KMS-11 (cell line): ENCODE measurements around the gene HNRNPC.

Source experiments
- H2AFZ ChIP-seq: fragments of 200-600 bp; sonication (generic); 2 replicates; pipeline ENCODE4 v1.6.1; 2016; ENCODE audit warnings: antibody characterized with exemption, mixed run types, low read depth
- H3K27ac ChIP-seq: fragments of 200-600 bp; sonication (generic); 2 replicates; pipeline ENCODE4 v1.6.1; 2016; ENCODE audit warnings: mild to moderate bottlenecking, mixed run types
- H3K27me3 ChIP-seq: fragments of 200-600 bp; sonication (generic); 2 replicates; pipeline ENCODE4 v1.6.1; 2017; ENCODE audit warnings: mild to moderate bottlenecking, low read depth, mixed run types, moderate library complexity; ENCODE audit not compliant: insufficient read depth
- H3K36me3 ChIP-seq: fragments of 200-600 bp; sonication (generic); 2 replicates; pipeline ENCODE4 v1.6.1; 2017; ENCODE audit warnings: mild to moderate bottlenecking, mixed run types; ENCODE audit not compliant: insufficient read depth
- H3K4me1 ChIP-seq: fragments of 200-600 bp; sonication (generic); 2 replicates; pipeline ENCODE4 v1.6.1; 2016; ENCODE audit warnings: mild to moderate bottlenecking, low read depth, mixed run types; ENCODE audit not compliant: poor library complexity, severe bottlenecking
- H3K4me2 ChIP-seq: fragments of 200-600 bp; sonication (generic); 2 replicates; pipeline ENCODE4 v1.7.0; 2016; ENCODE audit warnings: mild to moderate bottlenecking, mixed run types
- H3K4me3 ChIP-seq: fragments of 200-600 bp; sonication (generic); IDR thresholded peaks from 2 replicates; pipeline ENCODE4 v1.6.1; 2017; ENCODE audit warnings: low read depth, low read length, mixed read lengths; ENCODE audit not compliant: insufficient read depth
- H3K79me2 ChIP-seq: fragments of 200-600 bp; sonication (generic); 2 replicates; pipeline ENCODE4 v1.6.1; 2016; ENCODE audit warnings: low read depth, mixed run types; ENCODE audit not compliant: insufficient read depth
- H3K9ac ChIP-seq: fragments of 200-600 bp; sonication (generic); 2 replicates; pipeline ENCODE4 v1.6.1; 2016; ENCODE audit warnings: mild to moderate bottlenecking, mixed run types
- H4K20me1 ChIP-seq: fragments of 200-600 bp; sonication (generic); 2 replicates; pipeline ENCODE4 v1.6.1; 2016; ENCODE audit warnings: mild to moderate bottlenecking, mixed run types; ENCODE audit not compliant: insufficient read depth
- CTCF ChIP-seq: fragments of 200-600 bp; sonication (generic); conservative IDR thresholded peaks from 2 replicates; pipeline ENCODE4 v1.6.1; 2017; ENCODE audit warnings: low read depth, mild to moderate bottlenecking, antibody characterized with exemption, low read length, moderate library complexity, mixed read lengths

Gene HNRNPC

GRCh38 chr14:21205026-21205677, 64.1 kb downstream of the HNRNPC start:
- TF ChIP-seq CTCF = no peak
- no peaks in the 10 kb centered on the region; the same call in 1 of the 2 replicates for H3K36me3 ChIP-seq
- no peak overlapping the region for H3K27ac ChIP-seq
- H3K9ac ChIP-seq = no peak overlapping the region
- no peak overlapping the region for H3K4me3 ChIP-seq
- H3K4me2 ChIP-seq = no peak overlapping the region
- no peaks in the 10 kb centered on the region for H4K20me1 ChIP-seq
- H3K79me2 ChIP-seq = no peaks in the 10 kb centered on the region
- no peak overlapping the region for H2AFZ ChIP-seq
- H3K27me3 ChIP-seq = no peaks in the 10 kb centered on the region
- H3K4me1 ChIP-seq = no peaks in the 10 kb centered on the region

DNA sequence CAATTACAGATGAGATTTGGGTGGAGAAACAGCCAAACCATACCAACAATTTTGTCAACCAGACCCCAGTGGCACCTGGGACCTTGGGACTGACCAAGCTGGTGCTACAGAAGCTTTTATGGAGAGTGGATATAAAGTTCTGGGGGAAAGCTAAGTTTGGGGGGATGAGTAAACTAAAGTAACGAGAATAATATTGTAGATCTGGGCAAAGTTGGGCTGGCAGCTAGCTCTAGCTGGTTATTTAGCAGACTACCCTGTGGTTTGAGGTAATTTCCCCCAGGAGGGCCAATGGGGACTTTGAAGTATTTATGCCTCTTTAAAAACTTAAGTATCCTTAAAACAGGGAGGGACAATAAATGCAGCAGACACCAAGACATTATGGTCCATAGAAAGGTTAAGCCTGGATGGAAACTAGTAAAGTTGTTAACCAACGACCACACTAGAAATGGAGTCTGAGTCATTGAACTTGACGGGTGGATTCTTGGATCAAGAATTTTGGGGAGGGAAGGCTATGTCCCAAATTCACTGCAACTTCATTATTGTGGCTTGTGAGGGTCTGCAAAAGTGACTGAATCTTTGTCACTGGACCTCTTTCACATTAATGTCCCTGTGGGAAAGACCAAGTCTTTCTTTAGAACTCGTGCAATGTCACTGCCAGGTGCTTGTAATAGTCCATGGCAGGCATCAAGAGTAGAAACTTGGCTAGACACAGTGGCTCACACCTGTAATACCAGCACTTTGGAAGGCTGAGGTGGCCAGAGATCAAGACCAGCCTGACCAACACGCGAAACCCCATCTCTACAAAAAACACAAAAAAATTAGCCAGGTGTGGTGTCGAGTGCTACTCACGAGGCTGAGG, 64.8 kb downstream of the HNRNPC start:
- Histone ChIP-seq H3K9ac (no peak overlapping the region), H3K27me3 (no peaks in the 10 kb centered on the region), H3K27ac (no peak overlapping the region), H3K79me2 (no peaks in the 10 kb centered on the region), H3K4me1 (no peaks in the 10 kb centered on the region), H3K36me3 (no peaks in the 10 kb centered on the region; the same call in 1 of the 2 replicates), H2AFZ (no peak overlapping the region), H3K4me2 (no peak overlapping the region), H4K20me1 (no peaks in the 10 kb centered on the region), H3K4me3 (no peak overlapping the region)
- no peak for TF ChIP-seq CTCF

- TF ChIP-seq CTCF = no peak
- H4K20me1 ChIP-seq = no peaks in the 10 kb centered on the region
- H3K27me3 ChIP-seq = no peaks in the 10 kb centered on the region
- H3K27ac ChIP-seq = no peak overlapping the region
- H3K4me2 ChIP-seq = no peak overlapping the region
- no peak overlapping the region for H3K4me3 ChIP-seq
- no peak overlapping the region for H3K9ac ChIP-seq
- no peaks in the 10 kb centered on the region for H3K79me2 ChIP-seq
- no peaks in the 10 kb centered on the region for H3K4me1 ChIP-seq
- no peaks in the 10 kb centered on the region; the same call in 1 of the 2 replicates for H3K36me3 ChIP-seq
- H2AFZ ChIP-seq = no peak overlapping the region
These were observed 65.6 kb downstream of the HNRNPC start for GRCh38 chr14:21203470-21204166.

GRCh38 chr14:21202463-21203358, 66.5 kb downstream of the HNRNPC start:
- Histone ChIP-seq H3K79me2 (no peaks in the 10 kb centered on the region), H3K36me3 (no peaks in the 10 kb centered on the region), H3K4me2 (no peak overlapping the region), H2AFZ (no peak overlapping the region), H3K27me3 (no peaks in the 10 kb centered on the region), H3K4me1 (no peaks in the 10 kb centered on the region), H4K20me1 (no peaks in the 10 kb centered on the region), H3K4me3 (no peak overlapping the region), H3K9ac (no peak overlapping the region), H3K27ac (no peak overlapping the region)
- TF ChIP-seq CTCF = no peak
